NCI-H2107 treated with DMSO at 0.1 percent for 48 hours (cell line): ENCODE results near the gene TCAIM.
"Not testable (repeated sequence)": the region's sequence is repeated elsewhere in the genome, so short reads cannot be mapped to it uniquely, and the experiment has no call there.

ENCODE experiments used
- DNase-seq: peaks from one replicate; lab custom pipeline; 2025; ENCODE audit not compliant: unreplicated experiment; lab: John Stamatoyannopoulos, UW

The TCAIM gene

GRCh38 chr3:44342176-44342790, 3.7 kb downstream of the TCAIM start:
- no peak for DNase-seq

- no peak for DNase-seq
These were observed 4.9 kb downstream of the TCAIM start for GRCh38 chr3:44343421-44343820.

- not testable (repeated sequence) for DNase-seq
These were observed 8.0 kb downstream of the TCAIM start for GRCh38 chr3:44346590-44346989.

DNA sequence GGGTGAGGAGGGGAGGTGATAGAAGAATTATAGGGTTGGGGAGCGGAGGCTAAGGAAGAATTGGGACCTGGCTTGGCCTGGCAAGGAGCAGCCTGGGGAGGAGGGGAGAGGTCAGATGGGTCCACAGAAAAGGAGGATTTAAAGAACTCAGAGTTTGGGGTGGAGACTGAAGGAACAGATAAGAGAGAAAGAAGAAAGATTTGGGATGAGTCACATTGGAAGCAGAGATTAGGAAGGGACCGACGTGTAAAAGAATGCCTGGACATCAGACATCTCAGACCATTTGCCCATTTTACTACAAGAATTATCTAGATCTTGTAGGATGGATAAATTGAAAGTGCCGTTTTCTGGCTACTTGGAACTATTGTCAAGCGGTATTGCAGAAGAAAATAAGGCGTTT, 10.4 kb downstream of the TCAIM start:
- DNase-seq, result no peak

DNA sequence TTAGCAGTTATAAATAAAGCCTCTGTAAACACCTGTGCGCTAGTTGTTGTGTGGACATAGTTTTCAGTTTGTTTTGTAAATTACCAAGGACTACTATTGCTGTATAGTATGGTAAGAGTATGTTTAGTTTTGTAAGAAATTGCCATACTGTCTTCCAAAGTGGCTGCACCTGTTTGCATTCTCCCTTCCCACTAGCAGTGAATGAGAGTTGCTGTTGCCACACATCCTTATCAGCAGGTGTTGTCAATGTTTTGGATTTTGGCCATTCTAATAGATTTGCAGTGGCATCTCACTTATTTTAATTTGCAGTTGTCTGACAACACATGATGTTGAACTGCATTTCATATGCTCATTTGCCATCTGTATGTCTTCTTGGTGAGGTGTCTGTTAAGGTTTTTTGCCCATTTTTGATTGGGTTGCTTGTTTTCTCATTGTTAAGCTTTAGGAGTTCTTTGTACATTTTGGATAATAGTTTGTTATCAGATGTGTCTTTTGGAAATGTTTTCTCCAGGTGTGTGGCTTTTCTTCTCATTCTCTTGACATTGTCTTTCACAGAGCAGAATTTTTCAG, 14.9 kb downstream of the TCAIM start:
- DNase-seq, result no peak

DNA sequence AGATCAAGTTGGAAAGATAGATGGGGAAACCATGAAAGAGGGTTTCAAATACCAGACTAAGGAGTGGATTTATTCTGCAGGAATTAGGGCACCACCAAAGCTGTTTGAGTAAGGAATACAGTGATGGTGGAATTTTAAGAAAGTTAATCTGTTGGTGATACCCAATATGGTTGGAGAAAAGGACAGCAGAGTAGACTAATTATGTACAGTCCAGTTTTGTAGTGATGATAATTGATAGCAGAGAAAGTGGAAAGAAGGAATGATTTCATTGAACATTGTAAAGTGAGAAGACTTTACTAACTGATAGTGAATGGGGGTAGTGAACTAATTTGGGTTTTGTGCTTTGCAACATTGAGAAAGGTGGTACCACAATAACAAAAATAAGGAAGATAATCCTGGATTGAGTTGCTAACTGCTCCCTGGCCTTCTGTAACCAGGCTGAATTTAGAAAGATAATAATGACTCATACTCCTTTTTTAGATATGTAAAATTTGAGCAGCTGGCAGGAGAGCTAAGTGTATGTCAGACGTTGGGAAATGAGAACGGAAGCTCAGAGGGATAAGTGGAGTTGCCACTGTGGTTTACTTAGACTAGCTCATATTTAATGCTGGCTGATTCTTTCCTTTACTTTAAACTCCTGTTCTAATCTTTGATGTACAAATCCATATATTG, 16.9 kb downstream of the TCAIM start:
- peak; percentile 88 for DNase-seq

- DNase-seq, result no peak
These were observed 20.7 kb downstream of the TCAIM start for GRCh38 chr3:44359146-44359751.

DNA sequence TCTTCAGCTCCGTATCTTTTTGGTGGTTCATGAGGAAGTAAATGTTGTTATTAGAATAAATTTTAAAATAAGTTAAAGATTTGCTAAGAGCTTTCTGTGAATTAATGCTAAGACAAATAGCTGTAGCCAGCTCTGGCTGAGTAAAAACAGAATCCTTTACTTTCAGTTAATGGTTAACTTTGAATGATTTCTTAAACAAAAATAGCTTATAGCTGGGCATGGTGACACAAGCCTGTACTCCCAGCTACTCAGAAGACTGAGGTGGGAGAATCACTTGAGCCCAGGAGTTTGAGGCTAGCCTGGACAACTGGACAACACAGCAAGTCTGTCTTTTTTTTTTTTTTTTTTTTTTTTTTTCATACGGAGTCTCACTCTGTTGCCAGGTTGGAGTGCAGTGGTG, 25.0 kb downstream of the TCAIM start:
- no peak for DNase-seq

DNA sequence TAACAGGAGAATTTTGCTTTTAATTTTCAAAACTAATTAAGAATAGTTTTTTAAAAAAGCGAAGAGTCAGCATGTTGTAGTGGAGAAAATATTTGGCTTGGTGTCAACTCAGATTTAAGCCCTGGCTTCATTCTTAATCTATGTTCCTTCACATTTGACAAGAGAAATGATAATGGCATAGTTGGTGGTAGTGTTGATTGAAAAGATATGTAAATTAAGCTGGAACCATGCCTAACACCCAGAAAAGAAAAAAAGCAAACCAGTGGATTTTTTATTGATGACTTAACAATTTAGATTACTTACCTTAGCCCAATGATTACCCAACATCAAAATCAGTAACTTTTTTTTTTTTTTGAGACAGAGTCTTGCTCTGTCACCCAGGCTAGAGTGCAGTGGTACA, 27.4 kb downstream of the TCAIM start:
- no peak for DNase-seq

DNA sequence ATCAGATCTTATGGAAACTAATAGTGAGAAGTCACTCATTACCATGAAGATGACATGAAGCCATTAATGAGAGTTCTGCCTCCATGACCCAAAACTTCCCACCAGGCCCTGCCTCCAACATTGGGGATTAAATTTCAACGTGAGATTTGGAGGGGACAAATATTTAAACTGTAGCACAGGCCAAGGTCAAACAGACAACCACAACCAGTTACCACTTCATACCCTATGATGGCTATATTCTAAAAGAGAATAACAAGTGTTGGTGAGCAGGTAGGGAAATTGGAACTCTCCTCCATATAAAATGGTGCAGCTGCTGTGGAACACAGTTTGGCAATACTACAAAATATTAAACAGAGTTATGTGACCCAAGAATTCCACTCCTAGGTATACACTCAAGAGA, 36.9 kb downstream of the TCAIM start:
- DNase-seq, result no peak

DNA sequence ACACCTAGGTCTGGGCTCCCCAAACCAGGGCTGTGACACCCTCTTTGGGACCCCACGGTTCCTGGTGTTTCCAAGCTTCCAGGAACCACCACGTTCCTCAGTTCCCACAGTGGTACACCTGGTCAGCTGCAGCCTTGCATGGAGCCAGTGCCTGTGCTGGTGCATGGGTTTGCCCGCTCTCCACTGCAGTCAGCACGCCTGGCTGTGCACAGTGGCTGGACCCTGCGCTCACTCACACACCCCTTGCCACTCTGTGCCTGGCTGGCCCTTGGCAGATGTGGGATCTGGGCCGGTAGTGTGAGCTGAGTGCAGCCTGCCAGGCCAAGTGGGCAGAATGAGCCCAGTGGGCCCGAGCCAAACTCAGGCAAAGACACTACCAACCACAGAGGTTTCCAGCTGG, 48.8 kb downstream of the TCAIM start:
- DNase-seq, result no peak

- DNase-seq, result no peak
These were observed 53.9 kb downstream of the TCAIM start for GRCh38 chr3:44392489-44392888.

GRCh38 chr3:44395714-44396113, 57.1 kb downstream of the TCAIM start:
- no peak for DNase-seq

- DNase-seq, result peak; percentile 13
These were observed 57.9 kb downstream of the TCAIM start for GRCh38 chr3:44396200-44397171.

GRCh38 chr3:44398271-44398670, 59.7 kb downstream of the TCAIM start:
- not testable (repeated sequence) for DNase-seq

DNA sequence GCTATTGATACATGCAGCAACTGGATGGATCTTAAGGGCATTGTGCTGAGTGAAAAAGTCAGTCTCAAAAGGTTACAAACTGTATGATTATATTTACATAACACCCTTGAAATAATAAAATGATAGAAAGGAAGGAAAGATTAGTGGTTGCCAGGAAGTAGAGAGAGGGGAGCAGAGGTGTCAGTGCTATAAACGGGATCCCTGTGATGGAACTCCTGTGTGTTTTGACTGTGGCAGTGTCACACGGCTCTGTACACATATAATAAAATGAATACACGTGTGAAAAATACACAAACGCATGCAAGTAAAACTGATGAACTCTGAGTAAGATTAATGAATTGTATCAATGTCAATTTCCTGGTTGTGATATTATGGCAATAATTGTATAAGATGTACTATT, 60.3 kb downstream of the TCAIM start:
- DNase-seq, result no peak

DNA sequence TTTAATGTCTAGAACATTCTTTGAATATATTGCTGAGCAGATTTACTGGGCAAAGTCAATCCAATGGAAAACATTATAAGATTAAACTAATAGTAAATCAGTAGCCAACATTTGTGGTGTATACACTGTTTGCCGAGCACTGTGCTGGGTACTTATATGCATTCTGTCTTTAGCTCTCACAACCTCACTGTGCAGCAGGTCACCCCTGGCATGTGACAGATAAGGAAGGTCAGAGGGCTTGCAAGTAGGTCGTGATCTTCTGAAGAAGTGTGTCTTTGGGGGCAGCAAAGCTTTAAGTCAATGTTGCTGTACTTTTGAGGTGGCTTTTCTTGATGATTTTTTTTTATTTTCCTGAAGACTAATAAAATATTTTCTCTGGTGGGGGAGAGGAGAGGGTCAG, 62.2 kb downstream of the TCAIM start:
- no peak for DNase-seq

DNA sequence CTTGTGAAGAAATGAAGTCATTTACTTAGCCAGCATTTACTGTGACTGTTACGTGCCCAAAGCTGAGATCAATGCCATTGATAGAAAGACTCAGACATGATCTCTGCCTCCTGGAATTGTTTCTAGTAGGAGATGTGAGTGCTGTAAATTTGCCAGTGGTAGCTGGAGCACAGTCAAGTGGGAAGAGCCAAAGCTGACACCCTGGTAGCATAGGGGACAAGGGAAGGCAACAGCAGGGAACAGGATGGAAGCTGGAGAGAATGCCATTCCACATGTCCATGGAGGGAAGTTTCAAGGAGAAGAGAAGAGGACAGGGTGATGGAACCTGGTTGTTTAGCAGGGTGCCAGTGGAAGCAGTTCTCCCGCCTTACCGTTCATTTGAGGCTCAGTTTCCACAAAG, 64.0 kb downstream of the TCAIM start:
- no peak for DNase-seq

DNA sequence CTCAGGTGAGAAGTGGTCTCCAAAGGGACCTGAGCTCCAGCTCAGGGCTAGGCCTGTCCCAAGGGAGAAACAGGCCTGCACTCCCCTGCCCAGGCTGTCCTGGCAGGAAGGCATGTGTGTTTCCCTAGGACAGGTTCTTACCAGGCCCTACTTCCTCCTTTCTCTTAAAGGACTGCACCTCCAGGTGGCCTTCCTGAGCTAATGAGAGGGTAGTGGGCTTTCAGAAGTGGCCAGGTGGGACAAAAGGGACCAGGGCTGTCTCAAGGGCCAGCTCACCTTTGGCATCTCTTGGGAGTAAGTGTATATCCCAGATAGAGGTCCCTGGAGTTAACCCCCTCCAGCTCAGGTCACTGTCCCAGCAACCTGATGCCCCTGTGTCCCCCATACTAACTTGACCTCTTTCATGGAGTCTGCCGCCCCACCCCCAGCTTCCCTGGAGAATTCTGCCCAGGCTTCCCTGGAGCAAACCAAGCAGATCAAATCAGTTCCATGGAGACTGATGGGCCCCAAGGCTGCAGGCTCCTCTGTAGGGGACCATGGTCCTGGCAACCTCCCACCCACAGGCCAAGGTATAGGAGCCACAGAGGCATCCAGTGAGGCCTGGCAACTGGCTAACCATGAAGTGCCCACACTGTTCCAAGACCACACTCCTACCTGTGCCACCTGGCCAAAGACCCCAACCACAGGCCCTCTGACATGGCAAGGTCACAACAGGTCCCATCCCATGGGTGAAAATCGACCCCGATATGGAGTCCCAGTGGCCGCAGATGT, 71.3 kb downstream of the TCAIM start:
- no peak for DNase-seq

DNA sequence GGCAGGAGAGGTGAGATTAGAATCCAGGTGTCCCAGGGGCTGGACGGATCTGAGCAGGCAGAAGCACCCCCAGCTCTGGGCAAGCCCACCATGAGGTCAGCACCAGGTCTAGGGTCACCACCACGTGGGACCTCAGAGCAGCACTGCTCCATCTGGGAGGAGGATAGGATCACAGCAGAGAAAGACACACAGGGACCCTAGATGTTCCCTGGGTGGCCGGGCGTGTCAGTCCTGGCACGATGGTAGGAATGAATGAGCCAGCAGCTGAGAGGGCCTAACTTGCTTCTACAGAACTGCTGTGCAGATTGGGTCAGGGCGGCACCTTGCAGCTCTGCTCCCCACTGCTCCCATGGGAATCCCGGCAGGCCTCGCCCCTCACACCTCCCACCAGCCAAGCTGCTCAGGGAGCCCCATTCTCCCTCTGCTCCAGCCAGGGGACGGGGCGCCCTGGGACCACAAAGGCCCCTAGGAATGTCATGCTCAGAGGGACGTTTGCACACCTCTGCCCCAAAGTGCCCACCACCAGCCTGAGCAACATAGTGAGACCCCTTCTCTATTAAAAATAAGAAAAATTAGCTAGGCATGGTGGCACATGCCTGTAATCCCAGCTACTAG, 72.6 kb downstream of the TCAIM start:
- DNase-seq, result no peak
